Memory B cell (primary cell): ENCODE data around the gene GFM2.
"Not testable (repeated sequence)": the region's sequence is repeated elsewhere in the genome, so short reads cannot be mapped to it uniquely, and the experiment has no call there.

Experiments
- ATAC-seq: fragments of 150-1000 bp; cut with Tn5 transposase; 2 replicates; pipeline ENCODE4 v1.10.0; 2021; ENCODE audit warnings: low read depth, mild to moderate bottlenecking, moderate library complexity
- DNase-seq, 2 donors: peaks; one replicate each; pipeline ENCODE4 v3.0.0; 2022; ENCODE audit warnings: low spot score in 2 of 2
- H3K27ac Mint-ChIP-seq: one replicate; pipeline ENCODE4 v1.8.0; 2022; ENCODE audit warnings: mild to moderate bottlenecking, moderate library complexity, mixed read lengths
- H3K27me3 Mint-ChIP-seq: one replicate; pipeline ENCODE4 v1.8.0; 2022; ENCODE audit warnings: mixed read lengths
- H3K36me3 Mint-ChIP-seq: one replicate; pipeline ENCODE4 v1.8.0; 2022; ENCODE audit warnings: mild to moderate bottlenecking, mixed read lengths
- H3K4me1 Mint-ChIP-seq: one replicate; pipeline ENCODE4 v1.8.0; 2022; ENCODE audit warnings: mixed read lengths
- H3K4me3 Mint-ChIP-seq: one replicate; pipeline ENCODE4 v1.8.0; 2022; ENCODE audit warnings: mild to moderate bottlenecking, moderate library complexity, mixed read lengths
- H3K9me3 Mint-ChIP-seq: one replicate; pipeline ENCODE4 v1.8.0; 2022; ENCODE audit warnings: mixed read lengths

Gene GFM2, protein sequence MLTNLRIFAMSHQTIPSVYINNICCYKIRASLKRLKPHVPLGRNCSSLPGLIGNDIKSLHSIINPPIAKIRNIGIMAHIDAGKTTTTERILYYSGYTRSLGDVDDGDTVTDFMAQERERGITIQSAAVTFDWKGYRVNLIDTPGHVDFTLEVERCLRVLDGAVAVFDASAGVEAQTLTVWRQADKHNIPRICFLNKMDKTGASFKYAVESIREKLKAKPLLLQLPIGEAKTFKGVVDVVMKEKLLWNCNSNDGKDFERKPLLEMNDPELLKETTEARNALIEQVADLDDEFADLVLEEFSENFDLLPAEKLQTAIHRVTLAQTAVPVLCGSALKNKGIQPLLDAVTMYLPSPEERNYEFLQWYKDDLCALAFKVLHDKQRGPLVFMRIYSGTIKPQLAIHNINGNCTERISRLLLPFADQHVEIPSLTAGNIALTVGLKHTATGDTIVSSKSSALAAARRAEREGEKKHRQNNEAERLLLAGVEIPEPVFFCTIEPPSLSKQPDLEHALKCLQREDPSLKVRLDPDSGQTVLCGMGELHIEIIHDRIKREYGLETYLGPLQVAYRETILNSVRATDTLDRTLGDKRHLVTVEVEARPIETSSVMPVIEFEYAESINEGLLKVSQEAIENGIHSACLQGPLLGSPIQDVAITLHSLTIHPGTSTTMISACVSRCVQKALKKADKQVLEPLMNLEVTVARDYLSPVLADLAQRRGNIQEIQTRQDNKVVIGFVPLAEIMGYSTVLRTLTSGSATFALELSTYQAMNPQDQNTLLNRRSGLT

DNA sequence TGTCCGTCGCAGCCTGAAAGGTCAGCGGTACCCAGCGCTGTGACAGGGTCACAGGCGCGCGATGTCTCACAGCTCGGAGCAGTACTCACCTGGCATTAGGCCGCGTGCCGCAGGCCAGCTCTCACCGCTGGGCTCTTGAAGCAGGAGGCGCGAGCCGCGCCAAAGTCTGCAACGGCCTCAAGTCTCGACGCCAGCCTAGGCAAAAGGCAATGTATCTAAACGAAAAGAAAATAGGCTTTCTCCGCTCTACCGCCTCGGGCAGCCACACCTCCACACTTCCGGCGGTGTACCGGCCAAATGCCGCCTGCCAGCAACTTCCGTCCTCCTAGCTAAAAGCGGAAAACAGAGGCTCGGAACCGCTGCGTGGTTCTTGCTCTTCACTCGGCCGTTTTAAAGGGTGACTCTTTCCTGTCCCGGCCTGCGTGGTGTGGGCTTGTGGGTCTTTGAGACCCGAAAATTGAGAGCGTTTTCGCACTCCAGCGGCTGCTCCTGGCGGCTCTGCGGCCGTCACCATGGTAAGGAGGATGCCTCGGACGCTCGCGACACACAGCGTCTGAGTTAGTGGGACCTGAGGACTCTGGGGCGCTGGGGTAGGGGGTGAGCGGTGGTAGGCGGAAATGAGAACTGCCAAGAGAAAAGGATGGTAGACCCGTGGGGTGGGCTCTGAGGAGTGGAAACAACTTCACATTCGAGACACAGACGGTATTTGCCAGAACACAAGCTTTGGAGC lies at the start of gene GFM2, which contains the start of gene NSA2:
TSS of gene GFM2 (minus strand) at position 269 of the 730 bp plus-strand sequence. CDS start 3,375 bp downstream, outside the sequence.
TSS of gene NSA2 (plus strand) at position 401 of the 730 bp plus-strand sequence. CDS start at position 513, 112 bp downstream.
- Mint-ChIP-seq H3K4me1 (peaks cover 11% of the 10 kb centered on the region), H3K4me3 (peak within 1 kb of the TSS; percentile 100), H3K9me3 (no peaks in the 10 kb centered on the region), H3K27me3 (no peaks in the 10 kb centered on the region), H3K36me3 (peaks cover 12% of the 10 kb centered on the region), H3K27ac (peak within 1 kb of the TSS; percentile 98)
- peak; percentile 85 for ATAC-seq
- peak; percentile 91 to 94 for DNase-seq

DNA sequence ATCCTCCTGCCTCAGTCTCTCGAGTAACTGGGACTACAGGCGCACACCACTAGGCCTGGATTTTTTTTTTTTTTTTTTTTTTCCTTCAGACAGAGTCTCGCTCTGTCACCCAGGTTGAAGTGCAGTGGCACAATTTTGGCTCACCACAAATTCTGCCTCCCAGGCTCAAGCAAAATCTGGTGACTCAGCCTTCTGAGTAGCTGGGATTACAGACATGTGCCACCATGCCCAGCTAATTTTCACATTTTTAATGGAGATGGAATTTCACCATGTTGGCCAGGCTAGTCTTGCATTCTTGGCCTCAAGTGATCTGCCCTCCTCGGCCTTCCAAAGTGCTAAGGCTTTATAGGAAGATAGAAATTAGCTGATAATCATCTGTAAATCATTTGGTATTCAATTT lies 44.0 kb upstream of the GFM2 start:
- ATAC-seq (no peak), DNase-seq (no peak)
- Mint-ChIP-seq H3K4me3 (no peak overlapping the region), H3K36me3 (peaks cover 2% of the 10 kb centered on the region), H3K4me1 (no peaks in the 10 kb centered on the region), H3K27me3 (no peaks in the 10 kb centered on the region), H3K9me3 (no peaks in the 10 kb centered on the region), H3K27ac (no peak overlapping the region)

DNA sequence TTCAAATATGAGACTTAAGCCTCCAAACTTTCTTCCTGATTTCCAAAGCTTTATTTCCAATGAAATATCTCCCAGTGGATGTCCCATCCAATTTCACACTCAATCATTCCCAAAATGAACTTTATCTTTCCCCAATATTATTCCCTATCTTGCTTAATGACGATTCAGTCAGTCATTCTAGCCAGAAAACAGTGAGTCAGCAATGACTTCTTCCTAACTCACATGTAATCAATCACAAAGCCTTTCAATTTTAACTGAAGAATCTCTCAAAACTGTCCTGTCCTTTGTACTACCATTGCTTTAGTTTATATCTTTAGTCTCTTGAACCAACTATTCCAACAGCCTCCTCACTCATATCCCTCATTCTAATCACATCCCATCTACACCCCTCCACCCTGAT lies 35.0 kb upstream of the GFM2 start:
- Mint-ChIP-seq H3K4me1 (no peaks in the 10 kb centered on the region), H3K4me3 (no peak overlapping the region), H3K27me3 (peaks cover 2% of the 10 kb centered on the region), H3K36me3 (peaks cover 3% of the 10 kb centered on the region), H3K9me3 (no peaks in the 10 kb centered on the region), H3K27ac (no peak overlapping the region)
- no peak for DNase-seq
- no peak for ATAC-seq

DNA sequence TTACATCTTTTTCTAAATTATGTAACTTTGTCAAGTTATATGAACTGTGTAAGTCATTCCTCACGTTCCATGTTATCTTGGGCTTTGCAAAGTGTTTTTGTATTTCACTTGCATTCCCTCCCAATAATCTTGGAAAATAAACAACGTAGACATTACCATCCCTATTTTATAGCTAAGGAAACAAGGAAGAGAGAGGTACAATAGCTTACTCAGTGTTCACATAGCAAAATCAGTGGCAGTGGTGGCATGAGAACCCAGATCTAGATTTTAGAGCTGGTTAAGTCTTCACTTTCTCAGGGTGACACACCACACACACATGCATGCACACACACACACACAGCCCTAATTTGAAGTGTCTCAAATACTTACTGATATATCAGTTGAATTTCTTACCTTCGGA lies 34.3 kb upstream of the GFM2 start:
- Mint-ChIP-seq H3K4me3 (no peak overlapping the region), H3K9me3 (no peaks in the 10 kb centered on the region), H3K36me3 (peaks cover 3% of the 10 kb centered on the region), H3K4me1 (no peaks in the 10 kb centered on the region), H3K27ac (no peak overlapping the region), H3K27me3 (peaks cover 2% of the 10 kb centered on the region)
- no peak for ATAC-seq
- DNase-seq, result no peak

DNA sequence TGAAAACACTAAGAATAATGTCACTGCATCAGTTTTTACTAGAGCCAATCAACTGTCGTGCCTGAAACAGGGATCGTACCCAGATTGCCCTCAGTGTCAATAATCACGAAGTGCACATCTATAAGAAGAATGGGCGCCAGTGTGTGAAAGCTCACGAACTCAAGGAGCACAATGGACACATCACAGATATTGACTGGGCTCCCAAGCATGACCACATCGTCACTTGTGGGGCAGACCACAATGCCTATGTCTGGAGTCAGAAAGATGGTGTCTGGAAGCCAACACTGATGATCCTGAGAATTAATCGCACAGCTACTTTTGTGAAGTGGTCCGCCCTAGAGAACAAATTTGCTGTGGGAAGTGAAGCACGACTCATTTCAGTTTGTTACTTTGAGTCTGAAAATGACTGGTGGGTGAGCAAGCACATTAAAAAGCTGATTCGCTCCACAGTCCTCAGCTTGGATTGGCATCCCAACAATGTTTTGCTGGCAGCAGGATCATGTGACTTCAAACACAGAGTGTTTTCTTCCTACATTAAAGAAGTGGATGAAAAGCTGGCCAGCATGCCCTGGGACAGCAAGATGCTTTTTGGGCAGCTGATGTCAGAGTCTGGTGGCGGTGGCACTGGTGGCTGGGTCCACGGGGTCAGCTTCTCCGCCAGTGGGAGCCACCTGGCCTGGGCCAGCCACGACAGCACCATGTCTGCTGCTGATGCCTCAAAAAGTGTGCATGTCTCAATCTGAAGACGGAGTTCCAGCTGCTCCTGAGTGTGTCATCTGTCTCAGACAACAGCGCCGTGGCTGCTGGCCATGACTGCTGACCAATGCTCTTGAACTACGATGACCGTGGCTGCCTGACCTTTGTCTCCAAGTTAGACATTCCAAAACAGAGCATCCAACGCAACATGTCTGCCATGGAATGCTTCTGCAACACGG lies 32.3 kb upstream of the GFM2 start:
- Mint-ChIP-seq H3K4me1 (no peaks in the 10 kb centered on the region), H3K36me3 (peaks cover 3% of the 10 kb centered on the region), H3K9me3 (no peaks in the 10 kb centered on the region), H3K4me3 (no peak overlapping the region), H3K27me3 (peaks cover 2% of the 10 kb centered on the region), H3K27ac (no peak overlapping the region)
- DNase-seq (no peak), ATAC-seq (no peak)

DNA sequence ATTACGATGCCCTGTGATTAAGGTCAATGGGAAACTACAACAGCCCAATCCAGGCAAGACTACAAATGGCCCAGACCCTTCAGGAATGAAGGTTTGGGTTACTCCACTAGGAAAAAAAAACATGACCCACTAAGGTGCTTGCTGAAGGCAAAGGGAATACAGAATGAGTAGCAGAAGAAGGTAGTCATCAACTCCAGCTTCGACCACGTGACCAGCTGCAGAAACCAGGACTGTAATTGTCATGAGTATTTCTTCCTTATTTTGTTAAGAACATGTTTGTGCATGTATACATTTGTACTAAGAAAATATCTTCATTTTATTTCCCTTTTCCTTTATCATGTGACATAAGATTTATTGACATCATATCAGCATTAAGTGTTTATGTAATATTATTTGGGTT lies 24.8 kb upstream of the GFM2 start:
- H3K9me3 Mint-ChIP-seq, DNase-seq, ATAC-seq, H3K27ac Mint-ChIP-seq, H3K4me1 Mint-ChIP-seq, H3K4me3 Mint-ChIP-seq, H3K27me3 Mint-ChIP-seq, H3K36me3 Mint-ChIP-seq: not testable (repeated sequence)

DNA sequence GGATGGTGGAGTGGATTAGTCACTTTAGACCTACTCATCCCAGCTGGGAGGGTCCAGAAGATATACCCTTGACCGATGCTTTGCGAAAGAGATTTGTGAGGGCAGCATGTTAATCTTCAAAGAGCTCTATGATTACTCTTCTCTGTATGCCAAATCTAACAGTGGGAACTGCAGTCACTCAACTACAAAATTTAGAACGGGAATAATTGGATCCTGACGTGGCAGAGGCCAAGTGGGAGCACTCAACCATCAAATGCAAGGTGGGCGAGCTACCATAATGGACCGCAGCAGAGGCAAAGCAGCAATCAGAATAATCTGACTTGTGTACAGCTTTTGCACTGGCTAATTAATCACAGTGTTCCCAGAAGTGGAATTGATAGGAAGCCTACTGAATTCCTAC lies 20.5 kb upstream of the GFM2 start:
- Mint-ChIP-seq H3K27me3 (peaks cover 2% of the 10 kb centered on the region), H3K9me3 (no peaks in the 10 kb centered on the region), H3K36me3 (peaks cover 2% of the 10 kb centered on the region), H3K4me1 (no peaks in the 10 kb centered on the region), H3K27ac (no peak overlapping the region), H3K4me3 (no peak overlapping the region)
- no peak for DNase-seq
- ATAC-seq, result no peak

DNA sequence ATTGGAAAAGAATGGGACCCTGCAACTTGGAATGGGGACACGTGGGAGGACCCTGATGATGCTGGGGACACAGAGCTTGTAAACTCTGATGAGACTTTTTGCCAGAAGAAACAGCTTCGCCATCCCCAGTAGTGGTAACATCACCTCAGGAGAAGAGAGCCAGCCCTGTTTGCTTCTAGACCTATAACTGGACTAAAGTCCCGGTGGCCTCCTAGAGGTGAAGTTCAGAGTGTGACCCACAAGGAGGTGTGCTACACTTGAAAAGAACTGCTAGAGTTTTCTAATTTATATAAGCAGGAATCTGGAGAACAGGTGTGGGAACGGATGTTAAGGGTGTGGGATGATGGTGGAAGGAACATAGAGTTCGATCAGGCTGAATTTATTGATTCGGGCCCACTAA lies 19.9 kb upstream of the GFM2 start:
- DNase-seq (no peak), ATAC-seq (no peak)
- Mint-ChIP-seq H3K27me3 (peaks cover 2% of the 10 kb centered on the region), H3K27ac (no peak overlapping the region), H3K9me3 (no peaks in the 10 kb centered on the region), H3K4me3 (no peak overlapping the region), H3K4me1 (no peaks in the 10 kb centered on the region), H3K36me3 (peaks cover 2% of the 10 kb centered on the region)

DNA sequence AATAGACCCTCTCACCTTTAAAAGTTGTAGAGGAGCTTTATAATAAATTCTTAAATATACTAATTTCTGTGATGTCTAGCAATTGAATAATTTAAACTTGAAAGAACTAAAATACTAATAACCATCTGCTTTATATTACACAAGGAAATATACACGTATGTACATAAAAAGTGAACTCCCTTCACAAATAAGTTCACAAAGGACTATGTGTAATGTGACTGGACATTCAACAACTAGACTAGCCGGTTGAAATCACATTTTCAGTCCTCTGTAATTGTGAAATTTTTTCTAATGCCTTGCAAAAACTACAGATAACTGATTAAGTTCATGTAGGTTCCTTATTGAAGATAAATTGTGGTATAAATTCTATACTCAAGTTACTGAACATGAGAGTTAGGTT lies 11.7 kb upstream of the GFM2 start:
- ATAC-seq (no peak), DNase-seq (no peak)
- Mint-ChIP-seq H3K27me3 (no peaks in the 10 kb centered on the region), H3K36me3 (peaks cover 7% of the 10 kb centered on the region), H3K4me1 (no peaks in the 10 kb centered on the region), H3K4me3 (no peak overlapping the region), H3K9me3 (no peaks in the 10 kb centered on the region), H3K27ac (no peak overlapping the region)

DNA sequence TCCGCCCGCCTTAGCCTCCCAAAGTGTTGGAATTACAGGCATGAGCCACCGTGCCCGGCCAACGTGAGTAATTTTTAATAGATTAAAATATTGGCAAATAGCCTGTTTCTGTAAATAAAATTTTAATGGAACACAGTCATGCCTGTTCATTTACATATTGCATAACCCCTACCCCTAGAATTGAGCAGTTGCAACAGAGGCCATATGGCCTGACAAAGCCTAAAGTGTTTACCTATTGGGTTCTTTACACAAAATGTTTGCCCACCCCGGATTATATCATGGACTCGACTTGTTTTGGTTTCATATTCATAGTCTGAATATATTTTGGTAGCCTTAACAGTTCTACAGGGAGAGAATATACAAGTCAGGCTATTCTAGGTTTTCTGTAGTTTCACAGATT lies 5.4 kb upstream of the GFM2 start:
- Mint-ChIP-seq H3K27ac (no peak overlapping the region), H3K36me3 (peaks cover 16% of the 10 kb centered on the region), H3K4me3 (no peak overlapping the region)

DNA sequence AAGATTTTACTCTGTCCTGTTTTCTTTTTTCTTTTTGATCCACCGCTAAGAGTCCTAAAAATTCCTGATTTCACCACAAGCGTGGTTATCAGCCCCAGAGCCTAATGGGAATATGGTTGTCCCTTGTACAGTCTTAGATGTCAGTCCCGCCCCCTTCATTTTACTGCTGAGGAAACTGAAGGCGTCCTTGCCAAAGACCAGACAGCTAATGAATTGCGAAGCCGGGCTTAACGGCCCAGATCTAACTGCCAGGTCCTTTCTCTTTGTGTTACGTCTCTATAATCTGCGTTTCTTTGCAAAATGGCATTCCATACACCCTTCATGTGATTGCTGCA lies 629 bp upstream of the GFM2 start:
- peak overlapping the region; percentile 98 for H3K27ac Mint-ChIP-seq
- ATAC-seq (no peak), DNase-seq (no peak)
- peaks cover 7% of the 10 kb centered on the region for H3K4me1 Mint-ChIP-seq
- H3K9me3 Mint-ChIP-seq, result no peaks in the 10 kb centered on the region
- H3K36me3 Mint-ChIP-seq, result peaks cover 10% of the 10 kb centered on the region
- H3K4me3 Mint-ChIP-seq, result peak overlapping the region; percentile 100
- no peaks in the 10 kb centered on the region for H3K27me3 Mint-ChIP-seq

More for the DNA sequence above, 5.4 kb upstream of the GFM2 start:
- ATAC-seq, result no peak
- peaks cover 3% of the 10 kb centered on the region for H3K4me1 Mint-ChIP-seq
- H3K9me3 Mint-ChIP-seq, result no peaks in the 10 kb centered on the region
- no peaks in the 10 kb centered on the region for H3K27me3 Mint-ChIP-seq
- DNase-seq, result no peak

DNA sequence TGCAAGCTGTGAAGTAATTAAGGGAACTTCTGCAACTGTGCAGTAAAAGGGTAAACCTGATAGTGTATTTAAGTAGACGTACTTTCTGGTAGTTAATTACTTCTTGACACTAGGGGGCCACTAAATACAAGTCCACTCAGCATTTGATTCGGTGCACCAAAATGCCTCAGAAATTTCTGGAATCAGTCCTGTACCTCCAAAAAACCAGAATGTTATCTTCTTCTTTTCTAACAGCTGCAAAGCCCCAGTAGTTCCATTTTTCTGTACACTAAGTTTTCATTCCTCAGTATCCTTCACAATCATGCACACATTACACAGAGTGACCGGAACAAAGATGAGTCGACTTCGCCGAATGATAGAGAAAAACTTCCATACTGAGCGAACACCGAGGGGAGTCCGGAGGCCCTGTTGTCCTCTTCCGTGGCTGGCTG lies 484 bp downstream of the GFM2 start:
- peaks cover 11% of the 10 kb centered on the region for H3K4me1 Mint-ChIP-seq
- DNase-seq, result peak in 1 of 2 donors; percentile 46

DNA sequence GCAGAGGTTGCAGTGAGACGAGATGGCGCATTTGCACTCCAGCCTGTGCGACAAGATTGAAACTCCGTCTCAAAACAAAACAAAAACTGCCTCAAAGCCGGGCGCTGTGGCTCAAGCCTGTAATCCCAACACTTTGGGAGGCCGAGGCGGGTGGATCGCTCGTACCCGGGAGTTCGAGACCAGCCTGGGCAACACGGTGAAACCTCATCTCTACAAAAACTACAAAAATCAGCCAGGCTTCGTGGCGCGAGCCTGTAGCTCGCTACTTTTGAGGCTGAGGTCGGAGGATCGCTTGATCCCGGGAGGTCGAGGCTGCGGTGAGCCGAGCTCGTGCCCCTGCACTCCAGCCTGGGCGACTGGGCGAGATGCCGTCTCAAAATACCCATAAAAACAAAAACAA lies 988 bp downstream of the GFM2 start:
- Mint-ChIP-seq H3K27ac (peak overlapping the region; percentile 98), H3K4me1 (peaks cover 11% of the 10 kb centered on the region), H3K9me3 (no peaks in the 10 kb centered on the region), H3K4me3 (peak overlapping the region; percentile 100), H3K36me3 (peaks cover 10% of the 10 kb centered on the region), H3K27me3 (no peaks in the 10 kb centered on the region)
- DNase-seq, result no peak
- no peak for ATAC-seq

More for the DNA sequence above, 484 bp downstream of the GFM2 start:
- H3K36me3 Mint-ChIP-seq, result peaks cover 10% of the 10 kb centered on the region
- H3K27me3 Mint-ChIP-seq, result no peaks in the 10 kb centered on the region
- peak overlapping the region; percentile 100 for H3K4me3 Mint-ChIP-seq
- no peaks in the 10 kb centered on the region for H3K9me3 Mint-ChIP-seq
- peak; percentile 66 for ATAC-seq
- peak overlapping the region; percentile 98 for H3K27ac Mint-ChIP-seq
